Esophagus squamous epithelium (tissue), 5 donors: ENCODE data around the gene S100A14. TPM values are rescaled to one million over a fixed set of nuclear protein-coding genes. Genes with fewer than 3 reads are reported as not detected.
A peak's percentile ranks its signal among the peaks of the same experiment; 100 is the strongest.

Source experiments
- DNase-seq: peaks from one replicate; lab custom pipeline; 2025; lab: John Stamatoyannopoulos, UW
- H3K27ac ChIP-seq, 4 donors: fragments of 200-600 bp; sonication (generic); one replicate each; pipeline ENCODE4 v1.5.1; 2016 to 2019; ENCODE audit warnings: mild to moderate bottlenecking in 1 of 4
- H3K27me3 ChIP-seq, 4 donors: fragments of 200-600 bp; sonication (generic); 1 replicate in 3 of 4; 2 replicates in 1 of 4; pipeline versions ENCODE4 v1.5.1 to v1.6.0; 2017 to 2021; ENCODE audit warnings: antibody characterized with exemption in 1 of 4
- H3K36me3 ChIP-seq, 3 donors: fragments of 200-600 bp; sonication (generic); one replicate each; pipeline ENCODE4 v1.5.1; 2016 to 2019
- H3K4me1 ChIP-seq, 3 donors: fragments of 200-600 bp; sonication (generic); one replicate each; pipeline ENCODE4 v1.5.1; 2017 to 2019
- H3K4me3 ChIP-seq, 4 donors: fragments of 200-600 bp; sonication (generic); 1 replicate in 3 of 4; 2 replicates in 1 of 4; pipeline ENCODE4 v1.5.1; 2016 to 2019; ENCODE audit warnings: mild to moderate bottlenecking in 2 of 4, moderate library complexity in 1 of 4
- H3K9me3 ChIP-seq, 3 donors: fragments of 200-600 bp; sonication (generic); one replicate each; pipeline ENCODE4 v1.5.1; 2016 to 2019
- CTCF ChIP-seq, 6 experiments: fragments of 450-650 bp in 4 of 6; fragments of 200-600 bp in 2 of 6; sonication (generic) in 2 of 6; IDR thresholded peaks; one replicate each; pipeline ENCODE4 v1.5.1; 2016 to 2019; ENCODE audit warnings: antibody characterized with exemption in 6 of 6, mild to moderate bottlenecking in 4 of 6, moderate library complexity in 4 of 6
- POLR2A ChIP-seq, 4 donors: fragments of 450-650 bp; IDR thresholded peaks; one replicate each; pipeline ENCODE4 v1.6.1; 2017; ENCODE audit warnings: antibody characterized with exemption in 4 of 4, mild to moderate bottlenecking in 4 of 4, moderate library complexity in 3 of 4
- WGBS, 2 donors: methylation state at CpG; one replicate each; pipeline ENCODE4 v1.1.5; 2018; 5-methylcytosine and 5-hydroxymethylcytosine counted together
- intact Hi-C: fragments of 100-400 bp; cut with DNase I; formaldehyde crosslinking; loops from one replicate; pipeline ENCODE4 v1.15.0; 2022
- total RNA-seq, 4 donors: library from RNA; depleted of rRNA; stranded (reverse); fragments of >200 nt; gene quantifications; one replicate each; pipeline ENCODE4 v1.1.0, GENCODE V29; 2016
- donor health status: DM: yes; HTN: yes; CAD: no.

The S100A14 gene
- total RNA-seq, 4 donors from 2014 or later: 1,580 to 2,481 (median 2,030) TPM

- TF ChIP-seq CTCF (IDR thresholded peaks at IDR 0.05): no peak
- Histone ChIP-seq H3K27ac (peak overlapping the region; percentile 92 to 96 (median 94)), H3K36me3 (peaks cover 14 to 54% (median 20%) of the 10 kb centered on the region in 3 donors), H3K4me1 (peaks cover 30 to 59% (median 41%) of the 10 kb centered on the region in 3 donors), H3K9me3 (no peaks in the 10 kb centered on the region), H3K27me3 (no peaks in the 10 kb centered on the region), H3K4me3 (peak overlapping the region in 3 of 4 donors; percentile 66 to 76 (median 67))
- DNase-seq: no peak
- 76 to 98% methylated on average over 5 to 6 of the region's 8 CpGs for WGBS, 2 donors
- intact Hi-C loops: no loop called here
Observed at GRCh38 chr1:153607381-153607780, 8.7 kb downstream of the S100A14 start.

GRCh38 chr1:153606194-153606593, 9.9 kb downstream of the S100A14 start:
- TF ChIP-seq CTCF (IDR thresholded peaks at IDR 0.05) (no peak), POLR2A (IDR thresholded peaks at IDR 0.05) (no peak)
- 91 to 94% methylated on average over 6 to 10 of the region's 11 CpGs for WGBS, 2 donors
- no peak for DNase-seq
- peaks cover 14 to 58% (median 20%) of the 10 kb centered on the region in 3 donors for H3K36me3 ChIP-seq
- H3K4me1 ChIP-seq: peaks cover 30 to 54% (median 41%) of the 10 kb centered on the region in 3 donors
- H3K9me3 ChIP-seq: no peaks in the 10 kb centered on the region
- no peak overlapping the region for H3K4me3 ChIP-seq
- H3K27ac ChIP-seq: no peak overlapping the region
- no peaks in the 10 kb centered on the region for H3K27me3 ChIP-seq
- intact Hi-C loops: no loop called here

GRCh38 chr1:153602749-153603148, 13.4 kb downstream of the S100A14 start:
- Histone ChIP-seq H3K9me3 (no peaks in the 10 kb centered on the region), H3K4me3 (no peak overlapping the region), H3K36me3 (peaks cover 14 to 64% (median 18%) of the 10 kb centered on the region in 3 donors), H3K4me1 (peaks cover 8 to 27% (median 20%) of the 10 kb centered on the region in 3 donors), H3K27ac (no peak overlapping the region), H3K27me3 (no peaks in the 10 kb centered on the region)
- DNase-seq: no peak
- intact Hi-C loops: no loop called here
- 75 to 83% methylated on average over 5 to 6 of the region's 6 CpGs for WGBS, 2 donors
- no peak for TF ChIP-seq POLR2A (IDR thresholded peaks at IDR 0.05)
- no peak for TF ChIP-seq CTCF (IDR thresholded peaks at IDR 0.05)

- no peak for DNase-seq
- H3K9me3 ChIP-seq: no peaks in the 10 kb centered on the region
- intact Hi-C loops: no loop called here
- H3K36me3 ChIP-seq: peaks cover 0 to 35% (median 0%) of the 10 kb centered on the region in 3 donors
- peaks cover 0 to 7% (median 7%) of the 10 kb centered on the region in 3 donors for H3K4me1 ChIP-seq
- 79 to 85% methylated on average over 7 of the region's 7 CpGs for WGBS, 2 donors
- no peak overlapping the region for H3K4me3 ChIP-seq
- no peak overlapping the region for H3K27ac ChIP-seq
- TF ChIP-seq POLR2A (IDR thresholded peaks at IDR 0.05) (no peak), CTCF (IDR thresholded peaks at IDR 0.05) (no peak)
- H3K27me3 ChIP-seq: no peaks in the 10 kb centered on the region
Observed at GRCh38 chr1:153599847-153600246, 16.3 kb downstream of the S100A14 start.

GRCh38 chr1:153598309-153599172, 17.6 kb downstream of the S100A14 start:
- Histone ChIP-seq H3K27me3 (no peaks in the 10 kb centered on the region), H3K9me3 (no peaks in the 10 kb centered on the region), H3K4me1 (peaks cover 0 to 7% (median 7%) of the 10 kb centered on the region in 3 donors), H3K36me3 (peaks cover 0 to 24% (median 0%) of the 10 kb centered on the region in 3 donors), H3K27ac (peak overlapping the region in 3 of 4 donors; percentile 6 to 34 (median 21)), H3K4me3 (no peak overlapping the region)
- 67 to 70% methylated on average over 5 of the region's 7 CpGs for WGBS, 2 donors
- intact Hi-C loops: no loop called here
- no peak for DNase-seq
- no peak for TF ChIP-seq POLR2A (IDR thresholded peaks at IDR 0.05)
- TF ChIP-seq CTCF (IDR thresholded peaks at IDR 0.05): no peak
